HL-60/S4 treated with phorbol 12-myristate 13-acetate at 8.2 ng/mL for 4 days and 3 days (cell line): ENCODE data around the gene C1QA.

Source experiments
- in situ Hi-C: fragments of 300-500 bp; cut with MboI; formaldehyde crosslinking; loops from 2 replicates; pipeline ENCODE4 v1.15.0; 2022; ENCODE audit warnings: low sequenced_read_pairs

Gene C1QA, protein sequence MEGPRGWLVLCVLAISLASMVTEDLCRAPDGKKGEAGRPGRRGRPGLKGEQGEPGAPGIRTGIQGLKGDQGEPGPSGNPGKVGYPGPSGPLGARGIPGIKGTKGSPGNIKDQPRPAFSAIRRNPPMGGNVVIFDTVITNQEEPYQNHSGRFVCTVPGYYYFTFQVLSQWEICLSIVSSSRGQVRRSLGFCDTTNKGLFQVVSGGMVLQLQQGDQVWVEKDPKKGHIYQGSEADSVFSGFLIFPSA

DNA sequence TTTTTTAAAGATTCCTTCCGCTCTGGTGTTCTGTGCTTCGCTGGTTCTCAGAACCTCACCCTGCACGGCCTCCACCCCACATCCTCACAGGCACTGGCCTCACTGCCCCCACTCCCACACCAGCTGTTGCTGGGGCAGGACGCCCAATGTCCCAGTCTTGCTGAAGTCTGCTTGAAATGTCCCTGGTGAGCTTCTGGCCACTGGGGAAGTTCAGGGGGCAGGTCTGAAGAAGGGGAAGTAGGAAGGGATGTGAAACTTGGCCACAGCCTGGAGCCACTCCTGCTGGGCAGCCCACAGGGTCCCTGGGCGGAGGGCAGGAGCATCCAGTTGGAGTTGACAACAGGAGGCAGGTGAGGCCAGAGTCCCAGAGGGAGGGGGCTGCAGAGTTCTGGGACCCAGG is at the start of gene C1QA:
C1QA (plus strand) TSS at position 276 of the 400 bp plus-strand sequence. CDS start 989 bp downstream, outside the sequence.
- in situ Hi-C loops: loop anchor here (25.0 kb wide), 1 partner anchor 499 kb away; the partner anchor contains the start of gene WNT4

DNA sequence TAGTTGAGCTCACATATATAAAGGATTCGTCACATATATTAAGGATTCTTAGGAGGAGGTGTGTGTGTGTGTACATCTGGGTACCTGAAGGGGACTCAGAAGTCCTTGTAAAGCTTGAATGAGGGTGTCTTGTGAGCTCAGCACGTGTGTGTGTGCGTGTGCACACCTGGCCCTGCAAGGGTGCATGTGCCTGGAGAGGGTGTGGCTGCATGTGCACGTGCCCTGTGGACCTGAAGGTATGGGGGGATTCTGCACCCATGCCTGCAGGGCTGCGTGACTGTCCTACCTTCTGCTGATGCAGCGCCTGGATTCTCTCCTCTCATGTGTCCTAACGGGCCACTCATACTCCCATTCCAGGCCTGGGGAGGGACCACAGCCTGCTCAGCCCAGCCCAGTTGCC is 49.2 kb upstream of the C1QA start:
- in situ Hi-C loops: no loop called here

DNA sequence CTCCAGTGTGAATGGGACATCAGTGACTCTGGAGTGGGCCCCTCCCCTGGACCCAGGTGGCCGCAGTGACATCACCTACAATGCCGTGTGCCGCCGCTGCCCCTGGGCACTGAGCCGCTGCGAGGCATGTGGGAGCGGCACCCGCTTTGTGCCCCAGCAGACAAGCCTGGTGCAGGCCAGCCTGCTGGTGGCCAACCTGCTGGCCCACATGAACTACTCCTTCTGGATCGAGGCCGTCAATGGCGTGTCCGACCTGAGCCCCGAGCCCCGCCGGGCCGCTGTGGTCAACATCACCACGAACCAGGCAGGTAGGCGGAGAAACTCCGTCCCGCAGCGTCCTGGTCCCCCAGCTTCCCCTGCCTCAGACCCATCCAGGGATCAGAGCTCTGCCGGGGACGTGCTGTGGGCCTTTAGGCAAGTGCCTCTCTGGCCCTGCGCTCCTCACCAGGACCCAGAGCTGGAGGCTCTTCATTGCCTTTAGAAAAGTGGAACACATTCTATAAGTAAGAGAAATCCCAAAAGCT is 47.5 kb upstream of the C1QA start:
- in situ Hi-C loops: no loop called here

DNA sequence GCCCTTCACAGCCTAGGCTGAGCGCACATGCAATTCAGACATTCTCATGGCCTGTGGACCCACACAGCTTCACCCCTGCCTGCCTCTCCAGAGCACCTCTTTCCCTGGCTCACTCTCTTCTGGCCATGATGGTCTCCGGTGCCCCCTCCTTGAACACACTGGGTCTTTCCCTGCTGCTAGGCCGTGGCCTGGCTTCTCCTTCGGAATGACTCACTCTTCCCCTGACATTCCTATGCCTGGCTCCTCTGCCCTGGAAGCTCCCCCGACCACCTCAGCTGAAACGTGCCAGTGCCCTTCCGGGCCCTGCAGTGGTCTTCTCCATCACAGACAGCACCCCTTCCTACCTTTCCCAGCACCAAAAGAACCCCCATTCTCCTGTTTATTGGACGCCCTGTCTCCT is 44.9 kb upstream of the C1QA start:
- in situ Hi-C loops: no loop called here

DNA sequence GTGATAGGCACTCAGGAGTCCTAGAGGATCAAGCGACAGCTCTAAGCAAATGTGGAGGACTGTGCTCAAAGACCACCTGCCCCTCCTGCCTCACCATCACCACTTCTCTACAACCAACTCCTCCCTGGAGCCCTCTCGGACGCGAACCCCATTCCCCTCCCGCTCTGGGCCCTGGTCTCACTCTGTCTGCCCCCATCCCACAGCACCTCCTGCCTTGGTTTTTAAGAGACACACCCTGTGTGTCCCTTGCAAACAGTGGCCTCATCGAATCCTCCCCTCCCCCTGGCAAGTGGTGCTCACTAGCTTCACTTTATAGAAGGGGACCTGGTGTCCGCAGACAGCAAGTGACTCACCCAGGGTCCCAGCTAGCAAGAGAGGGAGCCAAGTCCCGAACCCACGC is 44.4 kb upstream of the C1QA start:
- in situ Hi-C loops: no loop called here

DNA sequence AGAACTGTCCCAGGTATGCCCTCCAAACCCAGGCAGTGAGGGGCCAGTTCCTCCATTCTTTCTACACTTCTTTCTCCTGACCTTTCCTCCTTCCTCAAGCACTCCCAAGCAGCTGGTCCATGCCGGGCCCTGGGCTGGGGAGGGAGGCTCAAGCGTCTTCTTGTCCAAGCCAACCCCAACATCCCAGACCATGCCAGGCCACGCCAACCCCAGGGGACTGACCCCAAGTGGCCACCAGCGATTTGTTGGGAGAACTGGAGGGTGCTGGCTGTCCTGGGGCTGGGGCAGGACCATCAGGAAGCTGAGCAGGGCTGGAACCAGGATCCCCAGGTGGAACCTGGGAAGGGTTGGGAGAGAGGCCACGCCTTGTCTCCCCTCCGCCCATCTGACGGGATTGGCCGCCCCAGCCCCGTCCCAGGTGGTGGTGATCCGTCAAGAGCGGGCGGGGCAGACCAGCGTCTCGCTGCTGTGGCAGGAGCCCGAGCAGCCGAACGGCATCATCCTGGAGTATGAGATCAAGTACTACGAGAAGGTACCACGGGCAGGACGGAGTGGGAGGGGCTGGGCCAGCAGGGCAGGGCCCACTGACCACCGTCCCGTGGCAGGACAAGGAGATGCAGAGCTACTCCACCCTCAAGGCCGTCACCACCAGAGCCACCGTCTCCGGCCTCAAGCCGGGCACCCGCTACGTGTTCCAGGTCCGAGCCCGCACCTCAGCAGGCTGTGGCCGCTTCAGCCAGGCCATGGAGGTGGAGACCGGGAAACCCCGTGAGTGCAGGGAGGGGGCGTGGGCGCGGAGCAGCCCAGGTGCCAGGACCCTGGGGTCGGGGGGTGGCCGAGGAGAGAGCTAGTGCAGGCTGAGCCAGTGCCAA is 43.3 kb upstream of the C1QA start:
- in situ Hi-C loops: no loop called here

DNA sequence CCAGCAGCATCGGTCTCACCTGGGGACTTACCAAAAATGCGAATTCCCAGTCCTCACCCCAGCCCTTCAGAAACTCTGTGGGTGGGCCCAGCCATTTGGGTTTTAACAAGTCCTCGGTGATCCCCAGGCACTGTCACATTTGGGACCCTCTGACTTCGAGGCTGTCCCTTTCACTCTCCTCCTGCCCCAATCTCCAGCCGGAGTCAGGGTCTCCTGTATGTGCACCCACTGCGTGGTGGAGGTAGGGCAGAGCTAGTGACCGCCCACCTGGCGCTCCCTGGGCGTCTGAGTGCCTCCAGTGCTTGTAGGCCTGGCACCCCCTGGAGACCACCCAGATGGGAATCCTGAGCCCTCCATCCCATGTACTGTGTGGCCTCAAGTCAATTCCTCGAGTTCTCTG is 42.0 kb upstream of the C1QA start:
- in situ Hi-C loops: no loop called here

DNA sequence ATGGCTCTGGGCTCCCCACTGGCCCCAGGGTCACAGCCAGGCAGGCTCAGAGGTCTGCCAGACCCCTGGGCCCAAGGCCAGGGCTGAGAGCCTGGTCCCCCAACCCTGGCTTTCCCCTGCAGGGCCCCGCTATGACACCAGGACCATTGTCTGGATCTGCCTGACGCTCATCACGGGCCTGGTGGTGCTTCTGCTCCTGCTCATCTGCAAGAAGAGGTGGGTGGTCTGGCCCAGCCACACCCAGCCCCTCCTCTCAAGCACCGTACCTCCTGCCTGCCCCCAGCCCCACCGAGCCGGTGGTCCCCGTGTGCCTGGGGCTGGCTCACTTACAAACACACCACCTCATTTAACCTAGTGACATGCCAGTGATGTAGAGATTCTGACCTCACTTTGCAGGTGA is 41.3 kb upstream of the C1QA start:
- in situ Hi-C loops: no loop called here

DNA sequence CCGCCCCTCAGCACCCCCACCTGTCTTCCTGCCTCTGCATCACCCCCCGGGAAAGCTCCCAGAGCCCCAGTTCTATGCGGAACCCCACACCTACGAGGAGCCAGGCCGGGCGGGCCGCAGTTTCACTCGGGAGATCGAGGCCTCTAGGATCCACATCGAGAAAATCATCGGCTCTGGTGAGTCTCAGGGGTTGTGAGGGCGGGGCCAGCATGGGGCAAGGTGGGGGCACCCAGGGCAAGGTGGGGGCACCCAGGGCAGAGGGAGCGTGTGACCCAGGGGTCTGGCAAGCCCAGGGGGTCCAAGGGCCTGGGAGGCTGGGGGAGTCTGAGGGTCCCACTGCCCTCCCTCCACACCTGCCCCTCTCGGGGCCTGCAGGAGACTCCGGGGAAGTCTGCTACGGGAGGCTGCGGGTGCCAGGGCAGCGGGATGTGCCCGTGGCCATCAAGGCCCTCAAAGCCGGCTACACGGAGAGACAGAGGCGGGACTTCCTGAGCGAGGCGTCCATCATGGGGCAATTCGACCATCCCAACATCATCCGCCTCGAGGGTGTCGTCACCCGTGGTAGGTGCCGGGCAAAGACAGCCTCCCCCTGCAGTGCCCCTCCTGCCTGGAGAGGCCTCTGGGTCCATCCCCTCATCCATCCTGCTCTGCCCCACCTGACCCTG is 39.0 kb upstream of the C1QA start:
- in situ Hi-C loops: no loop called here

DNA sequence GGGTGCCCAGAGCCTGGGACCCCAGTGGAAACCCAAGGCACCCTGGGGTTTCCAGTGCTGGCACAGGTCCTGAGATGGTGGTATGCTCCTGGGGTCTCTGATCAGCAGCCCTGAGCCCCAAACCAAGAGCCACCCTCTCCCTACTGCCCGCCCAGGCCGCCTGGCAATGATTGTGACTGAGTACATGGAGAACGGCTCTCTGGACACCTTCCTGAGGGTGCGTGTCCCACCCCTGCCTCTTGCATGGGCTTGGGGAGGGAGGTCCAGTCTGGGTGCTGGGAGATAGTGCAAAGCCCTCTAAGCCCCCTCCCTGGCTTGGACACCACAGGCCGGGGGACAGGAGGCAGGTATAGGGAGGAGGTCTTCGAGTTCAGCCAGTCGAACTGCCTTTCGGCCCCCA is 38.4 kb upstream of the C1QA start:
- in situ Hi-C loops: no loop called here

DNA sequence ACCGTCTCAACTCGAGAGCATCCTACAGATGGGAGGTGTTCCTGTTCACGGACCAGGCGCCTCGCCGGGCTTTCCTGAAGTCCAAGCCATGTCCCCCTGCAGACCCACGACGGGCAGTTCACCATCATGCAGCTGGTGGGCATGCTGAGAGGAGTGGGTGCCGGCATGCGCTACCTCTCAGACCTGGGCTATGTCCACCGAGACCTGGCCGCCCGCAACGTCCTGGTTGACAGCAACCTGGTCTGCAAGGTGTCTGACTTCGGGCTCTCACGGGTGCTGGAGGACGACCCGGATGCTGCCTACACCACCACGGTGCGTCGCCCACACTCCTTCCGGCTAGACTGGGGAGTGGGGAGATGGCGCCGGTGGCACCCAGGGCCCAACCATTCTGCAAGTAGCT is 37.7 kb upstream of the C1QA start:
- in situ Hi-C loops: no loop called here

DNA sequence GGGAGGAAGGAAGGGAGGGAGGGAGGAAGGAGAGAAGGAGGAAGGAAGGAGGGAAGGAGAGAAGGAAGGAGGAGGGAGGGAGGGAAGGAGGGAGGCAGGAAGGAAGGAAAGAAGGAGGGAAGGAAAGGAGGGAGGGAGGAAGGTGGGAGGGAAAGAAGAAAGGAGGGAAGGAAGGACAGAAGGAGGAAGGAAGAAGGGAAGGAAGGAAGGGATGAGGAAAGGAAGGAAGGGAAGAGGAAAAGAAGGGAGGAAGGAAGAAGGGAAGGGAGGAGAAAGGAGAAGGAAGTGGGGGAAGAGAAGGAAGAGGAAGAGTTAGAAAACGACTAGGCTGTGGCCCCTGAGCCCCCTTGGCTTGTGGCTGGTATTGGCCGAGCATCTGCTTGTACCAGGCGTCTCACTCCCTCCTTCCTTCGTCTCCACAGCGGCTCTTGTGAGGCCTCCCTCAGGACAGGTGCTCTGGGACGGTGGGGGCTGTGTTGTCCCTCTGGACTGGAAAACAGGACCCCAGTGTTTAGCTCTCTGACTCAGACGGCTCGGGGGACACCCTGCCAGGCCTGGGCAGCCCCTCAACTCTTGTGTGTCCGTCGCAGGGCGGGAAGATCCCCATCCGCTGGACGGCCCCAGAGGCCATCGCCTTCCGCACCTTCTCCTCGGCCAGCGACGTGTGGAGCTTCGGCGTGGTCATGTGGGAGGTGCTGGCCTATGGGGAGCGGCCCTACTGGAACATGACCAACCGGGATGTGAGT is 36.2 kb upstream of the C1QA start:
- in situ Hi-C loops: no loop called here

DNA sequence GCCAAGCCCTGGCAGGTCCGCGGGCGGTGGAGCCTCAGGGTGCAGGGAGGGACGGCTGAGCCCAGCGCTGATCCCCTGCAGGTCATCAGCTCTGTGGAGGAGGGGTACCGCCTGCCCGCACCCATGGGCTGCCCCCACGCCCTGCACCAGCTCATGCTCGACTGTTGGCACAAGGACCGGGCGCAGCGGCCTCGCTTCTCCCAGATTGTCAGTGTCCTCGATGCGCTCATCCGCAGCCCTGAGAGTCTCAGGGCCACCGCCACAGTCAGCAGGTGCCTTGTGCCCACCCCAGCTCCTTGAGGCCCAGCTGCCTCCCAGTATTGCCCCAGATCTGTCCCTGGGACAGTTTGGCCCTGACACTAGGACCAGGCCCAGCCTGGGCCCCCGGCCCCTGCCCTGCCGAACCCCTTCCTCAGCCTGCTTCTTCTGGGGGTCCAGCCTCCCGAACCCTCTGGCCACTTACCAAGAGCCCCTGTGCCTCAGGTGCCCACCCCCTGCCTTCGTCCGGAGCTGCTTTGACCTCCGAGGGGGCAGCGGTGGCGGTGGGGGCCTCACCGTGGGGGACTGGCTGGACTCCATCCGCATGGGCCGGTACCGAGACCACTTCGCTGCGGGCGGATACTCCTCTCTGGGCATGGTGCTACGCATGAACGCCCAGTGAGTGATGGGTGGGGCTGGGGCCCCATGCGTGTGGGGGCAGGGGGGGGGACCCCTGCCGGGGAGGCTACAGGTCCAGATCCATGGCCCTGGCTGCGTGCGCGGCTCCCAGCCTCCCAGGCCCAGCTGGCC is 35.4 kb upstream of the C1QA start:
- in situ Hi-C loops: no loop called here

DNA sequence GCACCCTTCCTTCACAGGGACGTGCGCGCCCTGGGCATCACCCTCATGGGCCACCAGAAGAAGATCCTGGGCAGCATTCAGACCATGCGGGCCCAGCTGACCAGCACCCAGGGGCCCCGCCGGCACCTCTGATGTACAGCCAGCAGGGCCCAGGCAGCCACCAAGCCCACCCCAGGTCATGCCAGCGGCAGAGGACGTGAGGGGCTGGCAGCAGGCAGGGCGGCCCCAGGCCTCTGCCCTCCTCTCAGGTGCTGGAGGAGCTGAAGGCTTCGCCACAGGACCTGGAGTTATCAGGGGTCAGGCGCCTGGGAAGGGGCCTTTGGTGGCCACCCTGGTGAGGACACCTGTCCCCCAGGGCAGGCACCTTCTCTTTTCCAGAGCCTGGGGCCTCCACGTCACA is 34.8 kb upstream of the C1QA start:
- in situ Hi-C loops: no loop called here

DNA sequence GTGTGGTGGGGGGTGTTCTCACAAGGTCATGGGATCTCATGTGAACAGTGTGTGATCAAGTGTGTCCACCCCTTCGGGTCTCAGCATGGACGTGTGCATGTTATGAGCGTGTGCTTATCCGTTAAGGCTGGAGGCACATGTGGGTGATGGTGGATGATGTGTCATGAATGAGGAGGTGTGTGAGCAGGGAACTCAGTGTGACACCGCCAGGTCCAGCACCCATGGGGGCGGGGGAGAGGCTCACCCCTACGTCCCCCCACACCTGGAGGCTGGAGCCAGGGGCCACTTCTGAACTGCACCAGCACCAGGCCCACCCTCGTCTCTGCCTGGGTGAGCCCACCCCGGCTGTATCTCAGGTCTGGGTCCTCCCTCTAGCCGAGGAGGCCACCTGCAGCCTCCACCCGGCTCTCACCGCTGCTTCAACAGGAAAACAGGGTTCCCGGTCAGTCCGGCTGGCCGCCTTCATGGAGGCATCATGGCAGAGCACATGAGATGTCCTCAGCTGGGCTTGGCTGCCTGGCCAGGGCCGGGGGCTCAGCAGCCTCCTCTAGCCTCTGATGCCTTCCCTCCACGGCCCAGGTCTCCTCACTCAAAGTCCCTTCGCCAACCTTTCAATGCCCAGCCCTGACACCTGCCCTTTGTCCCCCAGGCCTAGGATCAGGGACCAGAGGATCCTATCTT is 34.2 kb upstream of the C1QA start:
- in situ Hi-C loops: no loop called here

DNA sequence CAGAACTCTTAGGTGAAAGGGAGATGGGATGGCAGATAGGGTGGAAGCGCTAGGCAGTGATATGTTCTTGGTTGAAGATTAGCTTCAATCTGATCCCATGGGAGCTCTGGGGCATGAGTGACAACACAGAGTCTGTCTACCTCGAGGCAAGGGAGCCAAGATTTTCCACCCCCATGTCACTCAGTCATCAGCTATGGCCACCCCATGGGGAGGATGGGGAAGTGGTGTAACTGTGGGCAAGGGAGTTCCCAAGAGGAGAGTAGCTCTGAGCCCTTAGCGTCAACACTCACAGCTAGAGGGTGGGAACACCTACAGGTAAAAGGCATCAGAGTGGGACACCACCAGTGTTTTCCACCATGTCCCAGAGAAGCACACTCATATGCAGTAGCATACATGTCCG is 30.3 kb upstream of the C1QA start:
- in situ Hi-C loops: no loop called here

DNA sequence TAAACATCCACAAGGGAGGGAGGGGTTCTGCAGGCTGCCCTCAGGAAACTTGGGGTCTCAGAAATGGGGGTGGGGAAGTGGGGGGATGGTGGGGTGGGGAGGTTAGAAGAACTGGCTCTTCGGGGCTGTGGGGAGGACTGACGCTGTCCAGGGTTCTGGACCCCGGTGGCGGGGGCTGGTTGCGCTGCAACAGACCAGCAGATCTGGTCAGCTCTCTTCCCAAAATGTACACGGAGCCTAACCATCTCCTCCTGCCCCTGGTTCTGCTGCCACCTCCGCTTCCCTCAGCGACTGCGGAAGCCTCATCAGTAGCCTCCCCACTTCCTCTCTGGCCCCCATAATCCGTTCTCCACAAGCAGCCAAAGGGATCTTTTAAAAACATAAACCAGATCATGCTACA is 29.3 kb upstream of the C1QA start:
- in situ Hi-C loops: no loop called here

DNA sequence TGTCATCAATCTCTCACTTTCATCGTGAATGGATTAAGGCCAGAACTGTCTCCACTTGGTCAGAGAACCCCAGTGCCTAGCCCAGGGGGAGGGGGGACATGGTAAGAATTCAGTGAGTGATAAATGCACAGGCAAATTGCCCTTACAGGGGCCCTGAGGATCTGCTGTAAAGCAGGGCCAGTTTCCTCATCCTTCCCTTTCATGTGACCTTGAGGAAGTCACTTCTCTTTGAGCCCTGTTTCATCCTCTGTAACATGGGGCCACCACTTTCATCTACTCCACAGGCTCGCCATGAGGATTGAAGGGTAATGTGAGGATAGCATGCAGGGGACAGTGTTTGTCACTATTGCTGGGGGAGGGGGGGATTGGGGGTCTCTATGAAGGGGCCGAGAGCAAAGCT is 28.1 kb upstream of the C1QA start:
- in situ Hi-C loops: no loop called here

DNA sequence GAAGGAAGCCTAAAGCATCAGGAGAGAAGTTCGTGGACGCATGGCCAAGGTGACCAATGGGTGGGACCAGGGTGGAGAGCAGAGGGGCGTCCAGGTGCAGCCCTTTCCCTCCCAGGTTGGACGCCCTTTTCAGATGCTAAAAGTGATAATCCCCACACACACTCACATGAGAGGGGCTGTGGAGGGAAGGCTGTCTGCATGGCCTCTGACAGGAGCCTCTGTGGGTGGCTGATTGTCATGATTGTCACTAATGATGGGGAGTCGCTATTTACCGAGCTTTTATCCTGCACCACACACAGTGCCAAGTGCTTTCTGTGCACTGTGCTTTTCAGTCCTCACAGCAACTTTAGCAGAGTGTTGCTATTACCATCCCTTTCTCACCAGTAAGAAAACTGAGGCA is 27.1 kb upstream of the C1QA start:
- in situ Hi-C loops: no loop called here

DNA sequence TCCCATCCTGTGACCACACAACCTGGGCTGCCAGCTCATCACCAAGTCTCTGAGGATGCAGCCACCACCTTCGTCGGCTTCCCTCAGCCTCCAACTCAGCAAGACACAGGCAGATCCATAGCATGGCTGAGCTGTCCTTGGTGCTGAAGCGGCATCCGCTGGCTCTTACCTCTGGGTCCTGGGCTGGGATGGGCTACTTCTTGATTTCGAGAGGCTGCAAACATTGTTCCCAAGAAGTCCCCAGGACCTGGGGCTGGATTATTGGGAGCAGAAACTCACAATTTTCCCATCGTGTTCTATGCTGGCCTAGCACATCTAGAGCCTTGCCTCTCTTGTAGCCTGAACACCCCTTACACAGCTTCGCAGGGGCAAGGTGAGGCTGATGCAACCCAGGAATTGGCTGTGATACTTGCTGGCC is 24.9 kb upstream of the C1QA start:
- in situ Hi-C loops: no loop called here
